NB4 (cell line): ENCODE data around the gene NOP16.

Experiments
- DNase-seq: peaks from one replicate; pipeline ENCODE4 v3.0.0; 2010; ENCODE audit warnings: low read depth
- H3K4me3 ChIP-seq: one replicate; pipeline ENCODE4 v1.5.1; 2011; ENCODE audit warnings: mild to moderate bottlenecking, low read depth, low read length, moderate library complexity
- MYC ChIP-seq: IDR thresholded peaks from 2 replicates; pipeline ENCODE4 v1.6.1; 2011; ENCODE audit warnings: low read depth, low read length
- POLR2A ChIP-seq: IDR thresholded peaks from 2 replicates; pipeline ENCODE4 v1.6.1; 2011; ENCODE audit warnings: mild to moderate bottlenecking; ENCODE audit not compliant: insufficient read length; ENCODE audit errors: extremely low read depth
- TF ChIP-seq, protein P1 (sequence below): IDR thresholded peaks from one replicate; pipeline ENCODE4 v1.5.1; 2012; ENCODE audit warnings: low read depth, low read length
- TF ChIP-seq, protein P2 (sequence below): IDR thresholded peaks from 2 replicates; pipeline ENCODE4 v1.6.1; 2011; ENCODE audit warnings: low read depth, low read length

NOP16 gene, protein sequence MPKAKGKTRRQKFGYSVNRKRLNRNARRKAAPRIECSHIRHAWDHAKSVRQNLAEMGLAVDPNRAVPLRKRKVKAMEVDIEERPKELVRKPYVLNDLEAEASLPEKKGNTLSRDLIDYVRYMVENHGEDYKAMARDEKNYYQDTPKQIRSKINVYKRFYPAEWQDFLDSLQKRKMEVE

DNA sequence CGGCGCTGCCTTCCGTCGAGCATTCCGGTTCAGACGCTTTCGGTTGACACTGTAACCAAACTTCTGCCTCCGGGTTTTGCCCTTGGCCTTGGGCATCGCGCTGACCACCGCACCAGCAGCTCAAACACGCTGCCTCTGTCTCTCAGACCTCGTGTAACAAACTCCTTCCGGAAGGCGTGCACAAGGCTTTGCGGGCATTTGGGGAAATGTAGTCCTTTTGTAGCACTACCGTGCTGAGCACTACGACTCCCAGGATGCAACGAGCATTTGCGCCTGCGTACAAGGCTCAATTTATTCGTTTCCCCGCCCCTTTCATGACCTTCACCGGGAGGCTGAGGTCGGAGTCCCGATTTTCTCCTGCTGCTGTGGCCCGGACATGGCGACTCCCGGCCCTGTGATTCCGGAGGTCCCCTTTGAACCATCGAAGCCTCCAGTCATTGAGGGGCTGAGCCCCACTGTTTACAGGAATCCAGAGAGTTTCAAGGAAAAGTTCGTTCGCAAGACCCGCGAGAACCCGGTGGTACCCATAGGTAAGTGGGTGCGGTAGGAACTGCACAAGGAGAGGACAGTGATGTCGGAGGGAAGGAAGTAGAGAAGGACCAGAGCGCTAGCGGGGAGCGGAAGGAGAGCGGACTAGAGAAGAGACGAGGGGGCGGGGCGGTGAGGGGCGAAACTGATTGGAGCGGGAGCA lies at the start of gene NOP16, which contains the start of gene HIGD2A:
NOP16 (minus strand) TSS at position 155 of the 691 bp plus-strand sequence; CDS start at position 96, 59 bp downstream.
HIGD2A (plus strand) TSS at position 308 of the 691 bp plus-strand sequence; CDS start at position 377, 69 bp downstream.
- DNase-seq = peak; percentile 99
- H3K4me3 ChIP-seq = peak within 1 kb of the TSS; percentile 95
- peak; percentile 100 for TF ChIP-seq MYC
- TF ChIP-seq, protein P1, sequence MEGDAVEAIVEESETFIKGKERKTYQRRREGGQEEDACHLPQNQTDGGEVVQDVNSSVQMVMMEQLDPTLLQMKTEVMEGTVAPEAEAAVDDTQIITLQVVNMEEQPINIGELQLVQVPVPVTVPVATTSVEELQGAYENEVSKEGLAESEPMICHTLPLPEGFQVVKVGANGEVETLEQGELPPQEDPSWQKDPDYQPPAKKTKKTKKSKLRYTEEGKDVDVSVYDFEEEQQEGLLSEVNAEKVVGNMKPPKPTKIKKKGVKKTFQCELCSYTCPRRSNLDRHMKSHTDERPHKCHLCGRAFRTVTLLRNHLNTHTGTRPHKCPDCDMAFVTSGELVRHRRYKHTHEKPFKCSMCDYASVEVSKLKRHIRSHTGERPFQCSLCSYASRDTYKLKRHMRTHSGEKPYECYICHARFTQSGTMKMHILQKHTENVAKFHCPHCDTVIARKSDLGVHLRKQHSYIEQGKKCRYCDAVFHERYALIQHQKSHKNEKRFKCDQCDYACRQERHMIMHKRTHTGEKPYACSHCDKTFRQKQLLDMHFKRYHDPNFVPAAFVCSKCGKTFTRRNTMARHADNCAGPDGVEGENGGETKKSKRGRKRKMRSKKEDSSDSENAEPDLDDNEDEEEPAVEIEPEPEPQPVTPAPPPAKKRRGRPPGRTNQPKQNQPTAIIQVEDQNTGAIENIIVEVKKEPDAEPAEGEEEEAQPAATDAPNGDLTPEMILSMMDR = no peak
- TF ChIP-seq, protein P2, sequence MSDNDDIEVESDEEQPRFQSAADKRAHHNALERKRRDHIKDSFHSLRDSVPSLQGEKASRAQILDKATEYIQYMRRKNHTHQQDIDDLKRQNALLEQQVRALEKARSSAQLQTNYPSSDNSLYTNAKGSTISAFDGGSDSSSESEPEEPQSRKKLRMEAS = peak; percentile 100
- TF ChIP-seq POLR2A = peak; percentile 83

DNA sequence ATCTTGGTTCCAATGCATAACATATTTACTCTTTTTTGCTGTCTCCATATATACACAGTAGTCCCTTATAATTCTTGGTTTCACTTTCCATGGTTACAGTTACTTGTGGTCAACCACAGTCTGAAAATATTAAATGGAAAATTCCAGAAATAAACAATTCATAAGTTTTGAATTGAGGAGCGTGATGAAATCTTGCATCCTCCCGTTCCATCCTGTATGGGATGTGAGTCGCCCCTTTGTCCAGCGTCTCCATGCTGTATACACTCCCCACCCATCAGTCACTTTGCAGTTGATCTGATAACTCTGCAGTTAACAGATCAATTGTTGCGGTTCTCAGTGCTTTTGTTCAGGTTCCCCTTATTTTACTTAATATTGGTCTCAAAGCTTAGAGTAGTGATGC lies 48.3 kb upstream of the NOP16 start:
- TF ChIP-seq MYC (no peak), POLR2A (no peak)
- TF ChIP-seq, protein P2 = no peak
- TF ChIP-seq, protein P1 = no peak
- DNase-seq = peak; percentile 37
- peak overlapping the region; percentile 49 for H3K4me3 ChIP-seq

DNA sequence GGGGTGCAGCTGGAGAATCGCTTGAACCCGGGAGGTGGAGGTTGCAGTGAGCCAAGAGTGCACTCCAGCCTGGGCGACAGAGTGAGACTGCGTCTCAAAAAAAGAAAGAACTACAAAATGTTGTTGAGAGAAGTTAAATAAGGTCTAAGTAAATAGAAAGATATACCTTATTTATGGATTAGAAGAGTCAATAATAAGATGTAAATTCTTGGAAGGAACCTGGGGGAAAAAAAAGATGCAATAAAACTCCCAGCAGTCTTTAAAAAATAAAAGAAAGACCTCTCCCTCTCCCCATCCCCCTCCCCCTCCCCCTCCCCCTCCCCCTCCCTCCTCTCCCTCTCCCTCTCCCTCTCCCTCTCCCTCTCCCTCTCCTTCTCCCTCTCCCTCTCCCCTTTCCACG lies 44.3 kb upstream of the NOP16 start:
- no peak for DNase-seq
- no peak overlapping the region for H3K4me3 ChIP-seq
- TF ChIP-seq MYC (no peak), POLR2A (no peak)
- TF ChIP-seq, protein P2 = no peak
- TF ChIP-seq, protein P1 = no peak

DNA sequence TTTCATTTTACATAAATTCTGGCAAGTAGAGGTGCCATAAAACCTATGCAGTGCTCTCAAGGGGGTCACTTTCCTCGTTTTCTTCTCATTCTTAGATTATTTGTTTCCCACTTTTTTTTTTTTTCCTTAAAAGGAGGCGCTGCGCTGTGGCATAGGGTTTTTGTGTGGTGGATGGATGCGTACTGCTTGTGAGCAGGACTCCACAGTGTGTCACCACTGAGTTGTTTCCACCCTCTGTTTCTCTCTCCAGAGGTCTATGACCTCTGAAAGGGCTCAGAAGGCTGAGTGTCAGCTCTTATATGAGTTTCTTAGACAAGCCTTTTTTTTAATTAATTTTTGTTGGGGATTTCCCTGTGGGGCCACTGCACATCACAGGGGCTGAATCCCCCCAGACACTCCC lies 41.6 kb upstream of the NOP16 start:
- no peak overlapping the region for H3K4me3 ChIP-seq
- TF ChIP-seq MYC (no peak), POLR2A (no peak)
- TF ChIP-seq, protein P2 = no peak
- TF ChIP-seq, protein P1 = no peak
- no peak for DNase-seq

DNA sequence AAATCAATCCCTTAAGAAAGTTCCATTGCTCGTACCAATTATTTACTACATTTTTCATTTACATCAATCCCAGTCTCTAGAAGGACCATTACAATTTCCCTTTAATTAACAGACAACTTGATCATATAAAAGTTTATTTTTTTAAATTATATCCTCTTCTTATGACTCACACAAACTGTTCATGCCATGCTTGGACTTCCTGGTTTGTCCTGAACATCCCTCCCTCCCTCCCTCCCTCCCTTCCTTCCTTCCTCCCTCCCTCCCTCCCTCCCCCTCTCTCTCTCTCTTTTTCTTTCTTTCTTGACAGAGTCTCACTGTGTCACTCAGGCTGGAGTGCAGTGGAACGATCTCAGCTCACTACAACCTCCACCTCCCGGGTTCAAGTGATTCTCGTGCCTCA lies 39.6 kb upstream of the NOP16 start:
- no peak overlapping the region for H3K4me3 ChIP-seq
- no peak for DNase-seq
- TF ChIP-seq POLR2A = no peak
- TF ChIP-seq, protein P2 = no peak

DNA sequence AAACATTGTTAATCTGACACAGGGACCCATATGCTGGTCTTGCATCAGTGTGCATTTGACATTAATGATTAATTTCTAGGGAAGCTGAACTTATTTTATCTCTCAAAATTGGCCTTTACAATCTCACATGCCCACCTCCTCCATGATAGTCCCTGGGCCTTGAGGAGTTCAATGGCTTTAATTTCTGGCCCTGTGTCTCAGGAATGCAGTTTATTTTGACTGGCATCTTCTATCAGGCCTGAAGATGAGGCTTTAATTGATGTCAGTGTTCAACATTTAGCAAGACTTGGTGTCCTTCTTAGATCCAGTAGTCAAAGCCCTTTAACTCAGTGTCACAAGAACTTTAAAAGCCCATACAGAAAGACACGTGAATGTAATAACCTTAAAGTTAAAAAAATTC lies 38.5 kb upstream of the NOP16 start:
- DNase-seq = no peak
- TF ChIP-seq POLR2A (no peak), MYC (no peak)
- TF ChIP-seq, protein P1 = no peak
- TF ChIP-seq, protein P2 = no peak
- no peak overlapping the region for H3K4me3 ChIP-seq
